ENCODE measurements around the gene ZNF587. TPM values are rescaled to one million over a fixed set of nuclear protein-coding genes. Genes with fewer than 3 reads are reported as not detected.
"Not testable (repeated sequence)": the region's sequence is repeated elsewhere in the genome, so short reads cannot be mapped to it uniquely, and the experiment has no call there.

Gene ZNF587
- total RNA-seq, 2 experiments from 2014 or later = 22.7 to 45.9 TPM

GRCh38 chr19:57841122-57841763 lies 8.4 kb upstream of the ZNF587 start:
- TSS peak; percentile 26 for BruUV-seq (replicated peaks)
- Histone ChIP-seq H3K9me3 (ENCODE audit: low read length) (no peaks in the 10 kb centered on the region), H3K4me3 (ENCODE audit: low read depth, low read length, poor library complexity, severe bottlenecking) (no peak overlapping the region), H3K27ac (ENCODE audit: low read depth, low read length, poor library complexity, severe bottlenecking) (no peak overlapping the region), H2AFZ (ENCODE audit: low read length) (no peak overlapping the region), H3K9me2 (ENCODE audit: insufficient read depth, low read length) (no peaks in the 10 kb centered on the region), H3K79me2 (ENCODE audit: insufficient read depth, low read depth, low read length) (peaks cover 34% of the 10 kb centered on the region; the same call in 1 of the 2 replicates), H4K20me1 (ENCODE audit: insufficient read depth, low read length) (no peaks in the 10 kb centered on the region), H3K4me1 (ENCODE audit: insufficient read depth, low read length, poor library complexity, severe bottlenecking) (no peaks in the 10 kb centered on the region), H3K36me3 (ENCODE audit: insufficient read depth, low read length) (peaks cover 88% of the 10 kb centered on the region), H3K4me2 (ENCODE audit: low read length) (no peak overlapping the region)
- TF ChIP-seq EZH2phosphoT487 (IDR thresholded peaks at IDR 0.05; ENCODE audit: borderline replicate concordance, low read depth, low read length) = no peak
- TF ChIP-seq CTCF (conservative IDR thresholded peaks at IDR 0.05; ENCODE audit: low read length) = no peak
- ChIA-PET CTCF (ENCODE audit: unreplicated experiment) (no interaction called here), POLR2A (no interaction called here)
- no peak for DNase-seq (ENCODE audit: low spot score)
- intact Hi-C loops (cut with micrococcal nuclease; ENCODE audit: unreplicated experiment) = no loop called here

- H3K4me2 ChIP-seq (ENCODE audit: low read length); BruUV-seq (replicated peaks); CTCF ChIA-PET (ENCODE audit: unreplicated experiment); intact Hi-C loops (cut with micrococcal nuclease; ENCODE audit: unreplicated experiment); H3K9me2 ChIP-seq (ENCODE audit: insufficient read depth, low read length); H2AFZ ChIP-seq (ENCODE audit: low read length); H4K20me1 ChIP-seq (ENCODE audit: insufficient read depth, low read length); H3K4me3 ChIP-seq (ENCODE audit: low read depth, low read length, poor library complexity, severe bottlenecking); H3K9me3 ChIP-seq (ENCODE audit: low read length); DNase-seq (ENCODE audit: low spot score); H3K27ac ChIP-seq (ENCODE audit: low read depth, low read length, poor library complexity, severe bottlenecking): not testable (repeated sequence)
- POLR2A ChIA-PET = interaction anchor here (0.6 kb wide), 1 partner anchor 382 kb away, joined by 6 read pairs; no protein-coding TSS in a partner anchor
- Histone ChIP-seq H3K36me3 (ENCODE audit: insufficient read depth, low read length) (peaks cover 57% of the 10 kb centered on the region), H3K79me2 (ENCODE audit: insufficient read depth, low read depth, low read length) (peaks cover 37% of the 10 kb centered on the region; the same call in 1 of the 2 replicates), H3K4me1 (ENCODE audit: insufficient read depth, low read length, poor library complexity, severe bottlenecking) (peaks cover 11% of the 10 kb centered on the region)
Measured at GRCh38 chr19:57847164-57847563, 2.5 kb upstream of the ZNF587 start.

GRCh38 chr19:57849162-57849665 lies 445 bp upstream of the ZNF587 start:
- DNase-seq (ENCODE audit: low spot score); CTCF ChIA-PET (ENCODE audit: unreplicated experiment); POLR2A ChIA-PET; intact Hi-C loops (cut with micrococcal nuclease; ENCODE audit: unreplicated experiment); H2AFZ ChIP-seq (ENCODE audit: low read length); H3K9me3 ChIP-seq (ENCODE audit: low read length); BruUV-seq (replicated peaks); H3K9me2 ChIP-seq (ENCODE audit: insufficient read depth, low read length); H4K20me1 ChIP-seq (ENCODE audit: insufficient read depth, low read length); H3K27ac ChIP-seq (ENCODE audit: low read depth, low read length, poor library complexity, severe bottlenecking): not testable (repeated sequence)
- Histone ChIP-seq H3K4me2 (ENCODE audit: low read length) (peak overlapping the region; percentile 76; the same call in 1 of the 2 replicates), H3K36me3 (ENCODE audit: insufficient read depth, low read length) (peaks cover 54% of the 10 kb centered on the region), H3K4me3 (ENCODE audit: low read depth, low read length, poor library complexity, severe bottlenecking) (peak overlapping the region; percentile 88), H3K79me2 (ENCODE audit: insufficient read depth, low read depth, low read length) (peaks cover 39% of the 10 kb centered on the region; the same call in 1 of the 2 replicates), H3K4me1 (ENCODE audit: insufficient read depth, low read length, poor library complexity, severe bottlenecking) (peaks cover 11% of the 10 kb centered on the region)
